ENCODE results near the gene EPHB1.
"Not testable (repeated sequence)": the region's sequence is repeated elsewhere in the genome, so short reads cannot be mapped to it uniquely, and the experiment has no call there.

The EPHB1 gene

DNA sequence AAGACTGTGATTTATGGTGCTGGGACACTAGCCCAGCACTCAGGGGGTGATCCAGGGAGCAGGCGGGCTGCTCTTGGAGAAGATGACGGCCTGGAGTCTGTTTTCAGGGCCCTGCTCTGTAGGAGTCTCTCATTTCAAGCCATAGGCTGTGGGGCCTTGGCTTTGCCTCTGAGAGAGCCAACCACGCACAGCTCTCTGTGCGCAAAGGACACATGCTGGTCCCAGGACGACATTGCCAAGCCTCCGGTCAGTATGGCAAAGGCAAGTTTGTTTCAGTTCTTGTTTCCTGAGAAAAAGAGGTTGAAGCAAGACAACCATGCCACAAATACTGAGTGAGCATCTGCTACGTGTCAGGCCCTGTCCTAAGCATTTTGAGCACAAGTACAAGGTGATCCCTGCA is 197.1 kb downstream of the EPHB1 start:
- H3K27me3 ChIP-seq (ENCODE audit: control insufficient read depth in 5 of 5, insufficient read depth in 4 of 5, low read length in 5 of 5): no peaks in the 10 kb centered on the region
- H3K36me3 ChIP-seq (ENCODE audit: control insufficient read depth in 5 of 5, insufficient read depth in 5 of 5, low read length in 5 of 5): no peaks in the 10 kb centered on the region
- H3K9me3 ChIP-seq (ENCODE audit: control insufficient read depth in 5 of 5, low read length in 5 of 5): no peaks in the 10 kb centered on the region
- H3K4me1 ChIP-seq (ENCODE audit: control insufficient read depth in 5 of 5, insufficient read depth in 5 of 5, low read length in 5 of 5): peaks cover 0 to 14% (median 9%) of the 10 kb centered on the region in 5 donors
- no peak overlapping the region for H3K4me3 ChIP-seq (ENCODE audit: low read depth in 1 of 5, low read length in 5 of 5)
- no peak overlapping the region for H3K27ac ChIP-seq (ENCODE audit: low read depth, low read length)
- H3K9ac ChIP-seq (ENCODE audit: low read length in 5 of 5): no peak overlapping the region

DNA sequence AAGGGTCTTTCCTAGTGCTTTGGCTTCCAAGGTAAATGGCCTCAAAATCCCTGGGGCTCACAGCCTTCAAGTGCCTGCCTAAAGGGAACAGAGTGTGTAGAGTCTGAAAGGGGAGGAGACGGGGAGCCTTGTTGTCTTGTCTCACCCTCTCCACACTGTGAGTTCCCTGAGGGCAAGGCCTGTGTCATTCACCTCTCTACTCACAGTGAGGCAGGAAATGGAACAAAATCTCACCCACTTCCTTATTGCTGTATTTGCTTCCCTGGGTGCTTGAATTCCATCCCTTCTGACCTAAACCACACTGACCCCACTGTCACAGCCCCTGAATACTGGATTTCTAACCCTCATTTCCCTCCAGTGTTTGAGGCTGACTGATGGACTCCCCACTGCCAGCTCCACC is 197.5 kb downstream of the EPHB1 start:
- peaks cover 0 to 14% (median 9%) of the 10 kb centered on the region in 5 donors for H3K4me1 ChIP-seq (ENCODE audit: control insufficient read depth in 5 of 5, insufficient read depth in 5 of 5, low read length in 5 of 5)
- H3K27me3 ChIP-seq (ENCODE audit: control insufficient read depth in 5 of 5, insufficient read depth in 4 of 5, low read length in 5 of 5): no peaks in the 10 kb centered on the region
- H3K36me3 ChIP-seq (ENCODE audit: control insufficient read depth in 5 of 5, insufficient read depth in 5 of 5, low read length in 5 of 5): no peaks in the 10 kb centered on the region
- H3K9me3 ChIP-seq (ENCODE audit: control insufficient read depth in 5 of 5, low read length in 5 of 5): no peaks in the 10 kb centered on the region
- no peak overlapping the region for H3K9ac ChIP-seq (ENCODE audit: low read length in 5 of 5)
- H3K27ac ChIP-seq (ENCODE audit: low read depth, low read length): no peak overlapping the region
- H3K4me3 ChIP-seq (ENCODE audit: low read depth in 1 of 5, low read length in 5 of 5): no peak overlapping the region

DNA sequence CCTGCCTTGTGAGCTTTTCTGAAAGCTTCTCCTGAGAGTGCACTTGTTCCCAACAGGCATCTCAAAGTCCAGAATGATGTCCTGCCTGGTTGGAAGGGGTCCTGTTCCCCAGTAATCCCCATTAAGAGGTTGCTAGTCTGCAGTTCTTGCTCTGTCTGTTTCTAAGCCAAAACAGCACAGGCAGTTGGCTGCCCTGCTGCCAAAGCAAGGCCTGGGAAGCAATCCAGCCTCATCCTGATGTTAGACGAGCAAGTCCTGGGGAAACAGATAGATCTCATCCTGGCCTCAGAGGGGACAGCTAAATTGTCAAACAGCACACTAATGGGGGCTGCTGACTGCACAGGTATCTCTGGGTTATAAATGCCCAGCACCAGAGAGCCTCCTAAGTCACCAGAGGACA is 198.0 kb downstream of the EPHB1 start:
- Histone ChIP-seq H3K9ac (ENCODE audit: low read length in 5 of 5) (no peak overlapping the region), H3K27ac (ENCODE audit: low read depth, low read length) (no peak overlapping the region), H3K4me3 (ENCODE audit: low read depth in 1 of 5, low read length in 5 of 5) (no peak overlapping the region), H3K36me3 (ENCODE audit: control insufficient read depth in 5 of 5, insufficient read depth in 5 of 5, low read length in 5 of 5) (no peaks in the 10 kb centered on the region), H3K4me1 (ENCODE audit: control insufficient read depth in 5 of 5, insufficient read depth in 5 of 5, low read length in 5 of 5) (peaks cover under 1 to 14% (median 9%) of the 10 kb centered on the region in 5 donors), H3K27me3 (ENCODE audit: control insufficient read depth in 5 of 5, insufficient read depth in 4 of 5, low read length in 5 of 5) (no peaks in the 10 kb centered on the region), H3K9me3 (ENCODE audit: control insufficient read depth in 5 of 5, low read length in 5 of 5) (no peaks in the 10 kb centered on the region)

DNA sequence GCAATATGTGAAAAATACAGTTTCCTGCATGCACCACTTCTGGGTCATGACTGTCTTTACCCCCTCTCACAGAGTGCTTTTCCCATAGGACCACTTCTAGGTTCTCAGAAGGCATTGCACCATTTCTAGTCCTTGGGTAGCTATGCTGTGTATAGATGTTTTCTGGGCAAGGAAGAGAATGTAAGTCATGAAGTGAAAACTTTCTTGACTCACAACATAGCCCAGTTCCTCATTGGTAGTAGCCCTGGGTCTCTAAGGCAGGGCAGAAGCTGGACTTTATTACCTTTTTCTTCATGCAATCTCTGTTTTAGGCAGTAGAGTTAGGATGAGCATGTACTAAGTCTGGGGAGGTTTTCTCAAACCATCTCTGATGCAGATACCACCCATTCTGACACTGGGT is 203.1 kb downstream of the EPHB1 start:
- H3K9ac ChIP-seq (ENCODE audit: low read length in 5 of 5): no peak overlapping the region
- no peaks in the 10 kb centered on the region for H3K36me3 ChIP-seq (ENCODE audit: control insufficient read depth in 5 of 5, insufficient read depth in 5 of 5, low read length in 5 of 5)
- H3K27ac ChIP-seq (ENCODE audit: low read depth, low read length): no peak overlapping the region
- no peaks in the 10 kb centered on the region for H3K9me3 ChIP-seq (ENCODE audit: control insufficient read depth in 5 of 5, low read length in 5 of 5)
- no peaks in the 10 kb centered on the region for H3K27me3 ChIP-seq (ENCODE audit: control insufficient read depth in 5 of 5, insufficient read depth in 4 of 5, low read length in 5 of 5)
- H3K4me3 ChIP-seq (ENCODE audit: low read depth in 1 of 5, low read length in 5 of 5): no peak overlapping the region
- peaks cover 0 to 2% (median under 1%) of the 10 kb centered on the region in 5 donors for H3K4me1 ChIP-seq (ENCODE audit: control insufficient read depth in 5 of 5, insufficient read depth in 5 of 5, low read length in 5 of 5)

DNA sequence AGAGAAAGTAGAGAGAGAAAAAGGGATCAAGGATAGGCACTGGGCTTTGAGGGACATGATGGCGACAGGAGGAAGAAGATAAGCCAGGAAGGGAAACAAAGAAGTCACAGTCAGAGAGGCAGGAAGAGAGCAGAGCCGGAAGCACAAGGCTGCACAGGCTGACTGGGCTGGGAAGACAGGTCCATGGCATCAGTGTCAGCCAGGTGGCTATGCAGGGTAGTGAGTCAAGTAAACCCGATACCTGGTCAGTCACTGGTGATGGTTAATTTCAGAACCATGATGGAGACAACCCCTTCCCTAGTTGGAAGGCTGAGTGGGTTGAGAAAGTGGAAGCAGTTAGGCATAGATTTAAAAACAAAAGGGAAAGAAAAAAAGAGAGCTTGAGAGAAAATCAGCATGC is 203.8 kb downstream of the EPHB1 start:
- H3K27me3 ChIP-seq (ENCODE audit: control insufficient read depth in 5 of 5, insufficient read depth in 4 of 5, low read length in 5 of 5): no peaks in the 10 kb centered on the region
- no peak overlapping the region for H3K4me3 ChIP-seq (ENCODE audit: low read depth in 1 of 5, low read length in 5 of 5)
- H3K36me3 ChIP-seq (ENCODE audit: control insufficient read depth in 5 of 5, insufficient read depth in 5 of 5, low read length in 5 of 5): no peaks in the 10 kb centered on the region
- H3K27ac ChIP-seq (ENCODE audit: low read depth, low read length): no peak overlapping the region
- peaks cover 0 to 2% (median 0%) of the 10 kb centered on the region in 5 donors for H3K4me1 ChIP-seq (ENCODE audit: control insufficient read depth in 5 of 5, insufficient read depth in 5 of 5, low read length in 5 of 5)
- no peaks in the 10 kb centered on the region for H3K9me3 ChIP-seq (ENCODE audit: control insufficient read depth in 5 of 5, low read length in 5 of 5)
- H3K9ac ChIP-seq (ENCODE audit: low read length in 5 of 5): no peak overlapping the region

DNA sequence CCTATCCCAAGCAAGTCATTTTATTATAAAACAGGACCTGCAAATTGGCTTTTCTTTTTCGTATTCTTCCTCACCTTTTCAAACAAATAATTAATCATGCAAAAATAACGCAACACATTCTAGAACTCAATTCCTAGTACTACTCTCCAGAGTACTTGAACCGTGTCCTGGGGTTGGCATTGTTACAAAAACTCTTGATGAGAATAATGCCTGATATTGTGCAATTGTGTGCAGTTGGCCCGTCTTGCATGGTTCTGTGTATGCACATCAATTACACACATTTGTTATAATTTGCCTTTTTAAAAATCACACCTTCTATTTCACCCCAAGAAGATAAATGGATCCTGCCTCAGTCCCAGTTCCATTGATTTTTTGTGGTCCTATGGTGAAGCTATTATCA is 205.4 kb downstream of the EPHB1 start:
- Histone ChIP-seq H3K4me3 (ENCODE audit: low read depth in 1 of 5, low read length in 5 of 5) (no peak overlapping the region), H3K9me3 (ENCODE audit: control insufficient read depth in 5 of 5, low read length in 5 of 5) (no peaks in the 10 kb centered on the region), H3K27ac (ENCODE audit: low read depth, low read length) (no peak overlapping the region), H3K4me1 (ENCODE audit: control insufficient read depth in 5 of 5, insufficient read depth in 5 of 5, low read length in 5 of 5) (peaks cover 0 to 2% (median 0%) of the 10 kb centered on the region in 5 donors), H3K27me3 (ENCODE audit: control insufficient read depth in 5 of 5, insufficient read depth in 4 of 5, low read length in 5 of 5) (no peaks in the 10 kb centered on the region), H3K36me3 (ENCODE audit: control insufficient read depth in 5 of 5, insufficient read depth in 5 of 5, low read length in 5 of 5) (no peaks in the 10 kb centered on the region), H3K9ac (ENCODE audit: low read length in 5 of 5) (no peak overlapping the region)

DNA sequence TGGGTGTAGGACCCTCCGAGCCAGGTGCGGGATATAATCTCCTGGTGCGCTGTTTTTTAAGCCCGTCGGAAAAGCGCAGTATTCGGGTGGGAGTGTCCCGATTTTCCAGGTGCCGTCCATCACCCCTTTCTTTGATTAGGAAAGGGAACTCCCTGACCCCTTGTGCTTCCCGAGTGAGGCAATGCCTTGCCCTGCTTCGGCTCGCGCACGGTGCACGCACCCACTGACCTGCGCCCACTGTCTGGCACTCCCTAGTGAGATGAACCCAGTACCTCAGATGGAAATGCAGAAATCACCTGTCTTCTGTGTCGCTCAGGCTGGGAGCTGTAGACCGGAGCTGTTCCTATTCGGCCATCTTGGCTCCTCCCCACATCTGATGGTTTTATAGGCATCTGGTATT is 210.6 kb downstream of the EPHB1 start:
- H3K9me3 ChIP-seq (ENCODE audit: control insufficient read depth in 5 of 5, low read length in 5 of 5); H3K27me3 ChIP-seq (ENCODE audit: control insufficient read depth in 5 of 5, insufficient read depth in 4 of 5, low read length in 5 of 5); H3K4me3 ChIP-seq (ENCODE audit: low read depth in 1 of 5, low read length in 5 of 5); H3K27ac ChIP-seq (ENCODE audit: low read depth, low read length); H3K9ac ChIP-seq (ENCODE audit: low read length in 5 of 5); H3K4me1 ChIP-seq (ENCODE audit: control insufficient read depth in 5 of 5, insufficient read depth in 5 of 5, low read length in 5 of 5); H3K36me3 ChIP-seq (ENCODE audit: control insufficient read depth in 5 of 5, insufficient read depth in 5 of 5, low read length in 5 of 5): not testable (repeated sequence)

DNA sequence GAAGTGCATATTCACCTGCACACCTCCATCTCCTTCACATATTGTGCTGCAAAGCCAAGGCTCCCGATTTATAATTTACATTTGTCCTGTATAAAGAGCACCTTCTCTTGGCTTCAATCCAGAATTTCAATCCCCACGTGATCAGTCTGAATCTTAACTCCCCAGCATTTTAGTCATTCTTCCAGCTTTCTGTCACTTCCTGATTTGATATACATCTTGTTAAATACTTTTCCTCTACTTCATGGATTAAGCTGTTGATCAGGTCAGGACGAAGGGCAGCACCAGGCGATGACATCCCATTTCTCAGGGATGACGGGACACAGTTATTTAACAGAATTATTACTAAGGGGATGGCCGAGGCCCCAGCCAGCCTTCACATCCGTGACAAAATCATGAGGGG is 212.5 kb downstream of the EPHB1 start:
- no peaks in the 10 kb centered on the region for H3K36me3 ChIP-seq (ENCODE audit: control insufficient read depth in 5 of 5, insufficient read depth in 5 of 5, low read length in 5 of 5)
- no peak overlapping the region for H3K9ac ChIP-seq (ENCODE audit: low read length in 5 of 5)
- no peak overlapping the region for H3K4me3 ChIP-seq (ENCODE audit: low read depth in 1 of 5, low read length in 5 of 5)
- H3K4me1 ChIP-seq (ENCODE audit: control insufficient read depth in 5 of 5, insufficient read depth in 5 of 5, low read length in 5 of 5): no peaks in the 10 kb centered on the region
- no peaks in the 10 kb centered on the region for H3K9me3 ChIP-seq (ENCODE audit: control insufficient read depth in 5 of 5, low read length in 5 of 5)
- H3K27ac ChIP-seq (ENCODE audit: low read depth, low read length): no peak overlapping the region
- H3K27me3 ChIP-seq (ENCODE audit: control insufficient read depth in 5 of 5, insufficient read depth in 4 of 5, low read length in 5 of 5): no peaks in the 10 kb centered on the region

DNA sequence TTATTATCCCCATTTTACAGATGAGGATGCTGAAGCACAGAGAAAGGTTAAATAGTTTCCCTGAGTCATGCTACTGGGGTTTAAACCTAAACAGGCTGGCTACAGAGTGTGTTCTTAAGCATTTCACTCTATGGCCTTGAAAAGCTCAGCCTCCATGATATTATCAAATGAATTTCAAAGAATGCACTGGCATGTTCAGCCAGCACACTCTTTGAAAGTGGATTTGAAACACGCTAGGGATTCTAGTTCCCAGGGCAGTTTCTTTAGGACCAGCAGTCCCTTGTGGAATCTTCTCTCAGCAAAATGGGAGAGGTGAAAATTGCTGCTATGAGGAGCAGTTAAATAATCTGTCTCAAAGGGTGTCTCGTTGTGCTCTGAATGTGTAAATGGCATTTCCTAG is 213.3 kb downstream of the EPHB1 start:
- Histone ChIP-seq H3K9ac (ENCODE audit: low read length in 5 of 5) (no peak overlapping the region), H3K27me3 (ENCODE audit: control insufficient read depth in 5 of 5, insufficient read depth in 4 of 5, low read length in 5 of 5) (no peaks in the 10 kb centered on the region), H3K27ac (ENCODE audit: low read depth, low read length) (no peak overlapping the region), H3K4me1 (ENCODE audit: control insufficient read depth in 5 of 5, insufficient read depth in 5 of 5, low read length in 5 of 5) (no peaks in the 10 kb centered on the region), H3K4me3 (ENCODE audit: low read depth in 1 of 5, low read length in 5 of 5) (no peak overlapping the region), H3K9me3 (ENCODE audit: control insufficient read depth in 5 of 5, low read length in 5 of 5) (no peaks in the 10 kb centered on the region), H3K36me3 (ENCODE audit: control insufficient read depth in 5 of 5, insufficient read depth in 5 of 5, low read length in 5 of 5) (no peaks in the 10 kb centered on the region)

DNA sequence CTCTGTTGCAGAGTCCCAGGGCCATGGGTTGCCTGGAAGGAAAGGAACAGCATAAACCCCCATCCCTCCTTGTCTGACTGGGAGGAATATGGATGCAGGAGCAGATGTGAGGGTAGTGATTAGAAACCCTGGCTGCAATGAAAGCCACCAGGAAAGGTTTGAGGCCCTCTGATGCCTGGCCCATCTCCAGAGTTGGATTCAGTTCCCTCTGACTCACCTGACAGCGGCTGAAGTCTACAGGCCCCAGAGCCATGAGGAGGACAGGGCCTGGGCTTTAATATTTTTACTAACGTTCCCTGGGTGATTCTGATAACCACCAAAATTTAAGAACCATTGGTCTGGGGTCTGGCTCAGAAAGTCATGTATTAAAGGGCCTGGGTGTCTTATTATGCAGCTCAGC is 214.0 kb downstream of the EPHB1 start:
- H3K27ac ChIP-seq (ENCODE audit: low read depth, low read length): no peak overlapping the region
- no peaks in the 10 kb centered on the region for H3K36me3 ChIP-seq (ENCODE audit: control insufficient read depth in 5 of 5, insufficient read depth in 5 of 5, low read length in 5 of 5)
- H3K4me3 ChIP-seq (ENCODE audit: low read depth in 1 of 5, low read length in 5 of 5): no peak overlapping the region
- no peaks in the 10 kb centered on the region for H3K9me3 ChIP-seq (ENCODE audit: control insufficient read depth in 5 of 5, low read length in 5 of 5)
- no peaks in the 10 kb centered on the region for H3K27me3 ChIP-seq (ENCODE audit: control insufficient read depth in 5 of 5, insufficient read depth in 4 of 5, low read length in 5 of 5)
- no peaks in the 10 kb centered on the region for H3K4me1 ChIP-seq (ENCODE audit: control insufficient read depth in 5 of 5, insufficient read depth in 5 of 5, low read length in 5 of 5)
- no peak overlapping the region for H3K9ac ChIP-seq (ENCODE audit: low read length in 5 of 5)

DNA sequence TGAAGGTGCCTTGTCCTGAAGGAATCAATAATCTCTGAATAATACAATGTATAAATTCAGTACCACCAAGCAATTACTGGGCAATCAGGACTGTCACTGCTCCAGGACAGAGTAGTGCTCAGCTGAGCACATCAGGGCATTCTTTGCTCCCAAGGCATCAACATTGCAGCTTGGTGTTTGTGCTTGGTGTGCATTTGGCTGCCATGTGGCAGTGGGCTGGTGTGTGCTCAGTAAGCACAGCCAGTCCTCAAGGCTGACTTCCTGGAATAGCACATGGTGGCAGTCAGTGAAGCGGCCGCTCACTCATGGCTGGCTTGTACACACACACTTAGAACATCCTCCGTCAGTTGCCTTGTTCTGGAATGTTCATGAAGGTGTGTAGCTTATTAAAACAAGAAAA is 217.0 kb downstream of the EPHB1 start:
- H3K4me3 ChIP-seq (ENCODE audit: low read depth in 1 of 5, low read length in 5 of 5): no peak overlapping the region
- no peak overlapping the region for H3K9ac ChIP-seq (ENCODE audit: low read length in 5 of 5)
- H3K27me3 ChIP-seq (ENCODE audit: control insufficient read depth in 5 of 5, insufficient read depth in 4 of 5, low read length in 5 of 5): no peaks in the 10 kb centered on the region
- no peak overlapping the region for H3K27ac ChIP-seq (ENCODE audit: low read depth, low read length)
- H3K36me3 ChIP-seq (ENCODE audit: control insufficient read depth in 5 of 5, insufficient read depth in 5 of 5, low read length in 5 of 5): no peaks in the 10 kb centered on the region
- H3K9me3 ChIP-seq (ENCODE audit: control insufficient read depth in 5 of 5, low read length in 5 of 5): no peaks in the 10 kb centered on the region
- no peaks in the 10 kb centered on the region for H3K4me1 ChIP-seq (ENCODE audit: control insufficient read depth in 5 of 5, insufficient read depth in 5 of 5, low read length in 5 of 5)

Data from subcutaneous abdominal adipose tissue (tissue), 5 donors.